ENCODE data around the gene FOXK2. TPM values are rescaled to one million over a fixed set of nuclear protein-coding genes. Genes with fewer than 3 reads are reported as not detected.

The FOXK2 gene
- total RNA-seq, 1 experiment from 2014 or later: 72.0 TPM

DNA sequence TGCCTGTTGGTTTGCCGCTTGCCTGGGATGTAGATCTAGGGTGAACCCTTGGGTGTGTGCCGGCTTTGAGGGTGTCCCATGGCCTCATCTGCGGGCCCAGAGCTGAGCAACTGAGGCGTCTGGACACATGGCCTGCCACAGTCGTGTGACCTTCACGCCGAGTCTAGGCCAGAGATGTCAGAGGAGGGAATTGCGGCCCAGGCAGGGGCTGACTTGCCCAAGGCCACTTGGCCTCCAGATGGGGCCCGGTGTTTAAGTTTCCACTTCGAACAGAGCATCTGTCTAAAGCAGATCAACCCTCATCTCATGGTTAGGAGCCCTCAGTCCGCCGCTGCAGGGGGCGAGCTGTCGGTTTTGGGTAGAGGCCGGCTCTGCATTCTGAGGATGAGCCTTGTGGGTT, 28.0 kb upstream of the FOXK2 start:
- Histone ChIP-seq H4K20me1 (ENCODE audit: control insufficient read depth, insufficient read depth, insufficient read length) (peaks cover under 1% of the 10 kb centered on the region), H2AFZ (ENCODE audit: low read length) (no peak overlapping the region), H2BK20ac (ENCODE audit: low read depth, low read length, poor library complexity, severe bottlenecking) (no peak overlapping the region), H2BK15ac (ENCODE audit: low read depth, low read length) (no peak overlapping the region), H3K9me3 (ENCODE audit: control insufficient read depth, low read depth, low read length) (no peaks in the 10 kb centered on the region), H2BK120ac (ENCODE audit: low read depth, low read length, poor library complexity, severe bottlenecking) (no peak overlapping the region), H3T11ph (ENCODE audit: low read length) (no peak overlapping the region), H3K14ac (ENCODE audit: insufficient read depth, low read length) (no peak overlapping the region), H4K91ac (ENCODE audit: insufficient read length, low read depth, low read length) (no peak overlapping the region), H3K27ac (ENCODE audit: insufficient read length, low read depth, low read length) (no peak overlapping the region), H3K4me1 (ENCODE audit: insufficient read depth, low read length) (no peaks in the 10 kb centered on the region), H3K18ac (ENCODE audit: insufficient read length, low read depth, low read length) (no peak overlapping the region), H2BK12ac (ENCODE audit: insufficient read length, low read depth, low read length) (no peak overlapping the region), H3K9ac (ENCODE audit: extremely low read depth, insufficient read length, low read length) (no peak overlapping the region), H3K79me1 (ENCODE audit: insufficient read depth, low read depth, low read length, poor library complexity, severe bottlenecking) (no peaks in the 10 kb centered on the region), H2BK5ac (ENCODE audit: insufficient read length, low read length) (no peak overlapping the region), H2AK5ac (ENCODE audit: insufficient read length, low read length) (no peak overlapping the region), H3K79me2 (ENCODE audit: insufficient read depth, low read length) (no peaks in the 10 kb centered on the region), H3K56ac (ENCODE audit: insufficient read length, low read depth, low read length) (no peak overlapping the region), H3K27me3 (ENCODE audit: insufficient read depth, low read length) (no peaks in the 10 kb centered on the region; the same call in 1 of the 2 replicates), H3K23me2 (ENCODE audit: insufficient read length, low read depth, low read length, poor library complexity, severe bottlenecking) (no peaks in the 10 kb centered on the region), H3K23ac (ENCODE audit: insufficient read length, low read depth, low read length) (no peak overlapping the region), H3K4ac (ENCODE audit: low read depth, low read length) (no peak overlapping the region), H4K5ac (ENCODE audit: insufficient read length, low read depth, low read length) (no peak overlapping the region), H4K8ac (replicated peaks; ENCODE audit: insufficient read length, low read depth, low read length) (no peak overlapping the region), H3K4me2 (ENCODE audit: insufficient read depth, insufficient read length, low read length) (no peak overlapping the region)
- TF ChIP-seq, protein P1, sequence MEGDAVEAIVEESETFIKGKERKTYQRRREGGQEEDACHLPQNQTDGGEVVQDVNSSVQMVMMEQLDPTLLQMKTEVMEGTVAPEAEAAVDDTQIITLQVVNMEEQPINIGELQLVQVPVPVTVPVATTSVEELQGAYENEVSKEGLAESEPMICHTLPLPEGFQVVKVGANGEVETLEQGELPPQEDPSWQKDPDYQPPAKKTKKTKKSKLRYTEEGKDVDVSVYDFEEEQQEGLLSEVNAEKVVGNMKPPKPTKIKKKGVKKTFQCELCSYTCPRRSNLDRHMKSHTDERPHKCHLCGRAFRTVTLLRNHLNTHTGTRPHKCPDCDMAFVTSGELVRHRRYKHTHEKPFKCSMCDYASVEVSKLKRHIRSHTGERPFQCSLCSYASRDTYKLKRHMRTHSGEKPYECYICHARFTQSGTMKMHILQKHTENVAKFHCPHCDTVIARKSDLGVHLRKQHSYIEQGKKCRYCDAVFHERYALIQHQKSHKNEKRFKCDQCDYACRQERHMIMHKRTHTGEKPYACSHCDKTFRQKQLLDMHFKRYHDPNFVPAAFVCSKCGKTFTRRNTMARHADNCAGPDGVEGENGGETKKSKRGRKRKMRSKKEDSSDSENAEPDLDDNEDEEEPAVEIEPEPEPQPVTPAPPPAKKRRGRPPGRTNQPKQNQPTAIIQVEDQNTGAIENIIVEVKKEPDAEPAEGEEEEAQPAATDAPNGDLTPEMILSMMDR (conservative IDR thresholded peaks at IDR 0.05): no peak
- peaks cover 0 to 2% of the 10 kb centered on the region in 2 experiments; a peak in 1 of 5 replicates for H3K9me3 Mint-ChIP-seq
- no CpG with 5 or more reads among the region's 15 CpGs for WGBS (ENCODE audit: extremely low coverage, insufficient read length, low lambda C conversion rate)
- peaks cover 6 to 27% (median 21%) of the 10 kb centered on the region in 3 experiments for H3K36me3 Mint-ChIP-seq (ENCODE audit: insufficient read depth in 1 of 3, low read depth in 3 of 3)
- no peak for DNase-seq
- peaks cover 10% of the 10 kb centered on the region for H3K27me3 Mint-ChIP-seq (ENCODE audit: low read depth)
- no peak overlapping the region for H3K4me3 Mint-ChIP-seq
- peaks cover 8 to 16% of the 10 kb centered on the region in 2 experiments for H3K4me1 Mint-ChIP-seq
- no peak overlapping the region for H3K27ac Mint-ChIP-seq

All from H9 (cell line).